GM19395 (cell line): ENCODE results near the gene S100A2.
"Not testable (repeated sequence)": the region's sequence is repeated elsewhere in the genome, so short reads cannot be mapped to it uniquely, and the experiment has no call there.

Experiments
- ATAC-seq: cut with Tn5 transposase; IDR thresholded peaks from one replicate; pipeline ENCODE4 v1.9.1; 2021; ENCODE audit warnings: mild to moderate bottlenecking, moderate library complexity; ENCODE audit not compliant: unreplicated experiment

S100A2 gene

GRCh38 chr1:153534226-153534924, 31.3 kb downstream of the S100A2 start:
- ATAC-seq: no peak

DNA sequence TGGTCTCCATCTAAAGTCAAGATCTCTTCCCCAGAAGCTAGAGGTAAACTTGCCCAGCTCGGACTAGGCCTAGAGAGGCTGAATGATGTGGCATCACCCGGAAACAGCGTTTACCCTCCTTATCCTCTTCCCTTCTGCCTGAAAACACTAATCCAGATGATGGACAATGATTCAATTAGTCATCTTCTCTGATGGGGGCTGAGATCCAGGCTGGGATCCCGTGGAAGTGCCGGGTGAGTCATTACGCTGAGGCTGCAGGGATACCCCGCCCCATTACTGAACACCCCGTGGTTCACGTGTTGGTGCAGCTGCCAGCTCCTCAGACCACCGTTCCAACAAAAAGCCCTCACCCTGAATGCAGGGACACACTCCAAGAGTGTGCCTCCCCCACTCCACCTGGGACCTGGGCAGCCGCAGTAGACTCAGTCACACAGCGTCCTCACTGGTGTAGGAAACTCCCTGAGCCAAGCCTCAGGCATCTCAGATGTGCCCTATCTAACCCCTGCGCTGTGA, 31.9 kb downstream of the S100A2 start:
- ATAC-seq: no peak

- no peak for ATAC-seq
Measured at GRCh38 chr1:153532769-153533599, 32.7 kb downstream of the S100A2 start.

DNA sequence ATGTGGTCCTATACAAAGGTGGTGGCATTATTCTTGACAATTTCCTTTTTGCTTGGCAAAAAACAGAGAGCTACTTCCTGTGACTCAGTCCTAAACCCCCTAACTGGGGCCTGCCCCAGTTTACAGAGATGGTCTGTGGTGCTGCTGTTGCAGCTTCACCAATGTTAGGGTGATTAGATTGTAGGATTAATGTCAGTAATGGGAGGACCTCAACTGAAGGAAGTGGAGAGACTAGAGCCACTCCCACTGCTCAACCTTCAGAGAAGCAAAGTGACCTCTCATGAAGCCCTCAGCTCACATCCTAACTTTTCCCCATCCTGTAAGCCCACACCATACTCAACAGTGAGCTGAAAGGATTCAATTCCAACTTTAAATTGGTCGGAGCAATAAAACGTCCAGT, 33.5 kb downstream of the S100A2 start:
- ATAC-seq: no peak

GRCh38 chr1:153531638-153532037, 34.0 kb downstream of the S100A2 start:
- no peak for ATAC-seq

DNA sequence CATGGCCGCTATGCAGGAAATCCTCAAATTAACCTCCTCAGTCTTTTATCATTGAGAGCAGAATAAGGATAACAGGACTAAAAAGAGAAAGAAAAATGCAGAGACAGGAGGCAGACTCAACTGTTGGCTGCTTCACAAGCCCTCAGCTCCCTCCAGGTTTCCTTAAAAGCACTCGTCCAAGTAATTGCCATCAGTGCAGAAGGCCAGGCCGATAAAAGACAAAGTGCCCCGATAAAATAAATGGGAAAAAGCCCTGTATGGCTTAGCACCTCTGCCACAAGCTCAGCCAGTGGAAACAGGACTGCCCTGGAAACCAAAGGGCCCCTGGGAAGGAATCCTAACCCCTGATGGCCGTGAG, 38.0 kb downstream of the S100A2 start:
- ATAC-seq: no peak

DNA sequence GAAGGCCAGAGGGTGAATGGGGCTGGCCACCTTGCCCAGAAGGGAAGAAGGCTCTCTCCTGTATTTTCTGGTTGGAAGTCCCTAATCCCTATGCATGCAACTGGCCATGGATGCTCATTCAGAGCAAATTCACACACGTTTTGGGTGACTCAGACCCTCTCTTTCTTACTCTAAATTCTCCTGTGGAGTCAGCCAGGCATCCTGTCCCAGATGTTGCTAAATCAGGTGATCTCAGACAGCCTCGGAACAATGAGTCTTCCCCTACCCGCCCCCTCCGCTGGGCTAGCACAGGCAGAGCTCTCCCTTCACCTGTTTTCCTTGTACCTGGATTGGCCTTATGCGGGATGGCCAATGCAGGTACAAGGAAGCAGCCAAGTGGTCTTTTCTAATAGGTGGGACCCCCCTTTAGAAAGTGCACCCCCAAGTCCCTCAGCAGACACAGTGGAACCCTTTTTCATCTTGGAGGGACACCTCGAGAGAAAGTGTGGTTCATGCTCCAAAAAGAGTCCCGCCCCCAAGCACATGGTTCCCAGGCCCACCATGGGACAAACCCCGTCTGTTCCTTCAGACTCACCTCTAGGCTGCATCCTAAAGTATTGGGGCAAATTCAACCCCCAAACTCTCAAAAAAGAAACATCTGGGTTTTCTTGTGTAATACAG, 38.5 kb downstream of the S100A2 start:
- no peak for ATAC-seq

DNA sequence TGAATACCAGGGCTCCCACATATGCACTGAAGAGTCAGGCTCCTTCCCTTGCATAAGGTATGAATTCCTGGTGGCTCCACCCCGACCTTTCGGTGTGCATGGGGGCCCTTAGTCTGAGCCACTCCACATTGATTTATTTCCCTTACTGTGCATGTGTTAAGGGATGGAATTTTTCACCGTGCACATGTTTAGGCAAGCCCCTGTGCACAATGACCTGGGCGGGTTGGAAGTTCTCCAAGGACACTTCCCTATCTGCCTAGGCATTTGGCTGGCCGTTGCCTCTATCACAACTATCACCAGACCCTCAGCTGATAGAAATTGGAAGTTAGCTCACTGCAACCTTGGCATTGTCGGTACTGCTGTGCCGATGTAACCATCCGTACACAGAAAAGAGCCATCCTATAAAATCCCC, 39.5 kb downstream of the S100A2 start:
- no peak for ATAC-seq

- ATAC-seq: no peak
Measured at GRCh38 chr1:153525088-153525728, 40.4 kb downstream of the S100A2 start.

DNA sequence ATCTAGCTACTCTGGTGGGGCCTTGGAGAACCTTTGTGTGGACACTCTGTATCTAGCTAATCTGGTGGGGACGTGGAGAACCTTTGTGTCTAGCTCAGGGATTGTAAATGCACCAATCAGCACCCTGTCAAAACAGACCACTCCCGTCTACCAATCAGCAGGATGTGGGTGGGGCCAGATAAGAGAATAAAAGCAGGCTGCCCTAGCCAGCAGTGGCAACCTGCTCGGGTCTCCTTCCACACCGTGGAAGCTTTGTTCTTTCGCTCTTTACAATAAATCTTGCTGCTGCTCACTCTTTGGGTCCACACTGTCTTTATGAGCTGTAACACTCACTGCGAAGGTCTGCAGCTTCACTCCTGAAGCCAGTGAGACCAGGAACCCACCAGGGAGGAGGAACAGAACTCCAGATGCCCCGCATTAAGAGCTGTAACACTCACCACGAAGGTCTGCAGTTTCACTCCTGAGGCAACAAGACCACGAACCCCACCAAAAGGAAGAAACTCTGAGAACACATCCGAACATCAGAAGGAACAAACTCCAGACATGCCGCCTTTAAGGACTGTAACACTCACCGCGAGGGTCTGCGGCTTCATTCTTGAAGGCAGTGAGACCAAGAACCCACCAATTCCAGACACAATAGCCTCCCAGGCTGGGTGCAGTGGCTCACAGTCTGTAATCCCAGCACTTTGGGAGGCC, 43.1 kb downstream of the S100A2 start:
- ATAC-seq: not testable (repeated sequence)

GRCh38 chr1:153521808-153522207, 43.8 kb downstream of the S100A2 start:
- not testable (repeated sequence) for ATAC-seq

DNA sequence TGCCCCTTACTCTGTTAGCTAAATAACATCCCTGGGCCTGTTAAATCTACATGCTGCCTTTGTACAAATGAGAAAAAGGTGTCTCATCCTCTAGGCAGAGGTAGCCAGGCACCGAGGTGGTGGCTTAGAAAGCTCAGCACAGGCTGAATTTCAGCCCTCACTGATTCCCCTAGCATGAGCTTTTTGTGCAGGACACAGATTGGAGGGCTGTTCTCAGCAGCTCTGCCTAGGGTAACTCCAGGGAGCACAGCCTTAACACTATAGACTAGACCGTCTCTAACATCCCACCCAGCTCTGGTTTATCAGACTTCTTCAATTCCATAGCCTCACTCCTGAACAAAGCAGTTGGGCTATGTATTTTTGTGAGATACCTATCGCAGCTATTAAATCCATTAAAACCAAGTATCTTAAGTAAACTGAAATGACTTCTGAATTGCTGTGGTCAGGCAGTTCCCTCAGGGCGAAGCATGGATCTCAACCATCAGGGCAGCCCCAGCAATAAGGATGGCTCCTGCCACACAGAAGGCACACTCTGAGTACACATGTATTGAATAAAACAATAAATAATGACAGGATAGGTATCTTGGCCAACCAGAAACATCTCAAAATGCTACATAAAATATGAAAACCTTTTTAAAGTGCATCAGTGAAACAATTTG, 44.7 kb downstream of the S100A2 start:
- ATAC-seq: no peak

DNA sequence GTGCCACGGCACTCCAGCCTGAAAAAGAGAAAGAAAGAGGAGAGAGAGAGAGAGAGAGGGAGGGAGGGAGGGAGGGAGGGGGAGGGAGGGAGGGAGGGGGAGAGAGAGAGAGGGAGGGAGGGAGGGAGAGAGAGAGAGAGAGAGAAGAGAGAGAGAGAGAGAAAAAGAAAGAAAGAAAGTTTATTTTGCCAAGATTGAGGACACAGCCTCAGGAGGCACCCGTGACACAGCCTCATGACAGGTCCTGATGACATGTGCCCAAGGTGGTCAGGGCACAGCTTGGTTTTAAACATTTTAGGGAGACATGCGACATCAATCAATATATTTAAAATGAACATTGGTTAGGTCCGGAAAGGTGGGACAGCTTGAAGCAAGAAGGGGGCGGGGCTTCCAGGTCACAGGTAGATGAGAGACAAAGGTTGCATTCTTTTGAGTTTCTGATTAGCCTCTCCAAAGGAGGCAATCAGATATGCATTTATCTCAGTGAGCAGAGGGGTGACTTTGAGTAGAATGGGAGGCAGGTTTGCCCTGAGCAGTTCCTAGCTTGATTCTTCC, 45.4 kb downstream of the S100A2 start:
- not testable (repeated sequence) for ATAC-seq

DNA sequence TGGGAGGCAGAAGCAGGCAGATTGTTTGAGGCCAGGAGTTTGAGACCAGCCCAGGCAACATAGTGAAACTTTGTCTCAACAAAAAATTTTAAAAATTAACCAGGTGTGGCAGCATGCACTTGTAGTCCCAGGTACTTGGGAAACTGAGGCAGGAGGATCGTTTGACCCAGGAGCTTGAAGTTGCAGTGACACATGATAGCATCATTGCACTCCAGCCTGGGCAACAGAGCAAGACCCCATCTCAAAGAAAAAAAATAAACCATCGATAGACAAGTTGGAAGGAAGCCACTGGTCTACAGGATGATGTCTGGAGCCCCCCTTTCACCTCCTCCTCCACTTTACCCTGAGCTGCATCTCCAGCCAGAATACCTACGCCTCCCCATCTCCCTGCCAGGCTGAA, 46.4 kb downstream of the S100A2 start:
- ATAC-seq: no peak

- no peak for ATAC-seq
Measured at GRCh38 chr1:153515504-153516394, 49.9 kb downstream of the S100A2 start.

DNA sequence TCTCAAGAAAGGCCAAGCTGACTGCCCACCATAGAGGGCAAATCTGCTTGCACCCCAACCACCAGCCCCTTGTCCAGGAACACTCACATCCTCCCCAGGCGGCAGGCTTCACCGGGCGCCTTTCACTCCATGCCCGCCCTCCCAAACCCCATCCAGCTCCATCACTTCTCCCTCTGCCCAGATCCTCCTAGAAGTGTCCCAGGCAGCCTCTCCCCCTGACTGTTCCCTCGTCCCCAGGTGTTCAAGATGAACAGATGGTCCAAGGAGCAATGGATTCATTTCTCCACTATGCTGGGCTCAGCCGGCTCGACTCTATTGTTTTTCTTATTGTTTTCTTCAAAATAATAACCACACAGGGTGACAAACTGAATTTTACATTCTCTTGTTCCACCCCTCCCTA, 52.0 kb downstream of the S100A2 start:
- no peak for ATAC-seq

- no peak for ATAC-seq
Measured at GRCh38 chr1:153513023-153513422, 52.6 kb downstream of the S100A2 start.
